ENCODE data around the gene RPL36A.

DNA sequence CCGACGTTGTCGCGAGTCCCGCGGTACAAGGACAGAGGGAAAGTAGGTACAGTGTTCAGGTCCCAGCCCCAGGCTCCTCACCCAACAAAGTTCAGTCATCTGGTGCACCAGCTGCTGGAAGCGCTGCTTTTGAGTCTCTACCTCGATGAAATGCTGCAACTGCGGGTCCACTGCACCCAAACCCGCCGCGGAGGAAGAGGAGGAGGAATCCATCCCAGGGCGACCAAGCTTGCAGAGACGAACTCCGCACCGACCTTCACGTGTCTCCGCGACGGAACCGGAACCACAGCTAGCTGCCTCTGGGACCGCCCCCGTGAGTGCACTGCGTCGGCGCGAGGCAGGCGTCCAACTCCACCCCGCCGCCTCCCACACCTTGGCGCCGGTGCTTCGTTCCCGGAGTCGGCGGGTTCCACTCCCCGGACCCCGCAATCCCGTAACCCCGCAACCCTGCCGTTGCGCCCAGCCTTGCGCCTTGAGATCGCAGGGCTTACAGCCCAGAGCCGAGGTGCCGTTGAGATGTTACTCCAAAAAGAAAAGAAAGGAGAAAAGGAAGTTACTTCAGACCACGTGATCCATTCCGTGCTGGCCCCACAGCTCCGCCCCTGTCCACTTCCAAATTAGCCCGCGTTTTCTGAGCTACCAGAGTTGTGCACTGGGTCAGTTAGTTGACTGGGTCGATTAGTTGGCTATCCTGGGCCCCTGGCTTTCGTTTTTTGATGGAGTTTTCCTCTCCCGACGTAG lies 42.2 kb upstream of the RPL36A start, which contains the start of gene TIMM8A:
- no peak for TF ChIP-seq EHMT2 (IDR thresholded peaks at IDR 0.05; ENCODE audit: low read depth)
- TF ChIP-seq RAD21 (conservative IDR thresholded peaks at IDR 0.05 in 1 of 2, IDR thresholded peaks at IDR 0.05 in 1 of 2), result no peak
- TF ChIP-seq, protein P1, sequence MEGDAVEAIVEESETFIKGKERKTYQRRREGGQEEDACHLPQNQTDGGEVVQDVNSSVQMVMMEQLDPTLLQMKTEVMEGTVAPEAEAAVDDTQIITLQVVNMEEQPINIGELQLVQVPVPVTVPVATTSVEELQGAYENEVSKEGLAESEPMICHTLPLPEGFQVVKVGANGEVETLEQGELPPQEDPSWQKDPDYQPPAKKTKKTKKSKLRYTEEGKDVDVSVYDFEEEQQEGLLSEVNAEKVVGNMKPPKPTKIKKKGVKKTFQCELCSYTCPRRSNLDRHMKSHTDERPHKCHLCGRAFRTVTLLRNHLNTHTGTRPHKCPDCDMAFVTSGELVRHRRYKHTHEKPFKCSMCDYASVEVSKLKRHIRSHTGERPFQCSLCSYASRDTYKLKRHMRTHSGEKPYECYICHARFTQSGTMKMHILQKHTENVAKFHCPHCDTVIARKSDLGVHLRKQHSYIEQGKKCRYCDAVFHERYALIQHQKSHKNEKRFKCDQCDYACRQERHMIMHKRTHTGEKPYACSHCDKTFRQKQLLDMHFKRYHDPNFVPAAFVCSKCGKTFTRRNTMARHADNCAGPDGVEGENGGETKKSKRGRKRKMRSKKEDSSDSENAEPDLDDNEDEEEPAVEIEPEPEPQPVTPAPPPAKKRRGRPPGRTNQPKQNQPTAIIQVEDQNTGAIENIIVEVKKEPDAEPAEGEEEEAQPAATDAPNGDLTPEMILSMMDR (IDR thresholded peaks at IDR 0.05), result no peak
- TF ChIP-seq MYC (IDR thresholded peaks at IDR 0.05; ENCODE audit: borderline replicate concordance, low read length), result 0 out of 2 replicates have a peak, but pooled peaks have one; percentile 21
